CD4-positive, alpha-beta T cell (primary cell): ENCODE results near the gene SP3. TPM values are rescaled to one million over a fixed set of nuclear protein-coding genes. Genes with fewer than 3 reads are reported as not detected.

Experiments used
- ATAC-seq: fragments of 200-7000 bp; cut with Tn5 transposase; one replicate; pipeline ENCODE4 v1.10.0; 2022; ENCODE audit warnings: mild to moderate bottlenecking; ENCODE audit not compliant: poor library complexity
- CTCF ChIA-PET: fragments of 350-600 bp; sonication (Branson Sonifier 250); formaldehyde crosslinking; loops from one replicate; lab custom pipeline; 2021; ENCODE audit warnings: antibody characterized with exemption, inconsistent platforms; lab: Charles Lee
- POLR2A ChIA-PET: fragments of 350-600 bp; sonication (Branson Sonifier 250); formaldehyde crosslinking; loops from one replicate; lab custom pipeline; 2021; ENCODE audit warnings: antibody characterized with exemption, inconsistent platforms; lab: Charles Lee
- DNase-seq, 14 experiments: peaks; one replicate each; pipeline ENCODE4 v3.0.0-alpha.2; 2013 to 2020; ENCODE audit warnings: mixed read lengths in 2 of 14
- H3K27ac ChIP-seq, 2 donors: one replicate each; pipeline versions ENCODE4 v1.5.1 to v1.7.0; 2013; ENCODE audit warnings: low read length in 2 of 2, low read depth in 1 of 2, mild to moderate bottlenecking in 1 of 2
- H3K27me3 ChIP-seq, 2 experiments: 1 replicate in 1 of 2; 2 replicates in 1 of 2; pipeline versions ENCODE4 v1.6.1 to v1.7.0; 2013; ENCODE audit warnings: low read length in 2 of 2, control low read depth in 1 of 2, mild to moderate bottlenecking in 1 of 2, moderate library complexity in 1 of 2; ENCODE audit not compliant: insufficient read depth in 2 of 2, control insufficient read depth in 1 of 2
- H3K36me3 ChIP-seq: one replicate; pipeline ENCODE4 v1.6.1; 2013; ENCODE audit warnings: low read length, control low read depth; ENCODE audit not compliant: insufficient read depth
- H3K4me1 ChIP-seq: one replicate; pipeline ENCODE4 v1.6.1; 2013; ENCODE audit warnings: low read length, control low read depth; ENCODE audit not compliant: insufficient read depth
- H3K4me3 ChIP-seq: one replicate; pipeline ENCODE4 v1.5.1; 2013; ENCODE audit warnings: mild to moderate bottlenecking, low read length, moderate library complexity
- H3K9me3 ChIP-seq, 2 experiments: 1 replicate in 1 of 2; 2 replicates in 1 of 2; pipeline versions ENCODE4 v1.6.1 to v1.7.0; 2013; ENCODE audit warnings: low read length in 2 of 2, mild to moderate bottlenecking in 2 of 2, control low read depth in 1 of 2, moderate library complexity in 1 of 2; ENCODE audit not compliant: control insufficient read depth in 1 of 2, insufficient read depth in 1 of 2
- H3K27ac Mint-ChIP-seq: one replicate; pipeline ENCODE4 v1.8.0; 2020; ENCODE audit warnings: mixed read lengths
- H3K27me3 Mint-ChIP-seq: one replicate; pipeline ENCODE4 v1.8.0; 2021; ENCODE audit warnings: mixed read lengths
- H3K36me3 Mint-ChIP-seq: one replicate; pipeline ENCODE4 v1.8.0; 2021; ENCODE audit warnings: low read depth, mixed read lengths
- H3K4me1 Mint-ChIP-seq: one replicate; pipeline ENCODE4 v1.8.0; 2021; ENCODE audit warnings: low read depth, mixed read lengths
- H3K4me3 Mint-ChIP-seq: one replicate; pipeline ENCODE4 v1.8.0; 2020; ENCODE audit warnings: mild to moderate bottlenecking, mixed read lengths
- H3K9me3 Mint-ChIP-seq: one replicate; pipeline ENCODE4 v1.8.0; 2020; ENCODE audit warnings: mixed read lengths
- intact Hi-C, 2 experiments: fragments of 100-400 bp; cut with DNase I in 1 of 2; cut with micrococcal nuclease in 1 of 2; formaldehyde crosslinking; loops; one replicate each; pipeline versions ENCODE4 v1.15.1 to v1.9.0; 2023 to 2025; cut with DNase I, micrococcal nuclease
- total RNA-seq, 174 experiments: library from RNA in 2 of 174; stranded (reverse) in 2 of 174; gene quantifications; one replicate each; pipeline ENCODE4 v1.2.3 and lab custom pipeline; 2021 to 2026
- TF ChIP-seq, protein P1 (sequence below): fragments of 200-600 bp; IDR thresholded peaks from one replicate; pipeline ENCODE4 v1.8.0; 2022; ENCODE audit warnings: antibody characterized with exemption, mild to moderate bottlenecking

Gene SP3
- total RNA-seq, 2 experiments from 2014 or later = 159 to 166 TPM

DNA sequence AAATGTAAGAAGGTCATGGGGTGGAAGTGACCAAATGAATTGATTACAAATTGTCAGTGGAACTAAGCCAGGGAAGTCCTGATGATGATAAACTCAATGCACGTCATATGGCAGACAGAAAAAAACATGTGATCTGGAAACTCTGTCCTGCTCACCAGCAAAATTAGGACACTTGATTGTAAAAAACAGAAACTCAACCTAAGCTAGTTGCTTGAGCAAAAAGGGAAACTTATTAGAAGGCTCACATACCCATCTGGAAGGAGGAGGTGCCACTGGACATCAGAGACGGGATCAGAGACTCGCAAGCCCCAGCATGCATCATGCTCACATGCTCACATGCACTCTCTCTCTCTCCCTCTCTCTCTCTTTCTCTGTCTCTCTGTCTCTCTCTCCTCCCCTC, 96.8 kb downstream of the SP3 start:
- Histone ChIP-seq H3K4me3 (no peak overlapping the region), H3K27ac (no peak overlapping the region), H3K9me3 (no peaks in the 10 kb centered on the region), H3K36me3 (no peaks in the 10 kb centered on the region), H3K4me1 (no peaks in the 10 kb centered on the region), H3K27me3 (no peaks in the 10 kb centered on the region)
- CTCF ChIA-PET = no interaction called here
- Mint-ChIP-seq H3K27ac (no peak overlapping the region), H3K4me1 (no peaks in the 10 kb centered on the region), H3K36me3 (no peaks in the 10 kb centered on the region), H3K9me3 (no peaks in the 10 kb centered on the region), H3K27me3 (peaks cover 19% of the 10 kb centered on the region), H3K4me3 (no peak overlapping the region)
- POLR2A ChIA-PET = no interaction called here
- TF ChIP-seq, protein P1, sequence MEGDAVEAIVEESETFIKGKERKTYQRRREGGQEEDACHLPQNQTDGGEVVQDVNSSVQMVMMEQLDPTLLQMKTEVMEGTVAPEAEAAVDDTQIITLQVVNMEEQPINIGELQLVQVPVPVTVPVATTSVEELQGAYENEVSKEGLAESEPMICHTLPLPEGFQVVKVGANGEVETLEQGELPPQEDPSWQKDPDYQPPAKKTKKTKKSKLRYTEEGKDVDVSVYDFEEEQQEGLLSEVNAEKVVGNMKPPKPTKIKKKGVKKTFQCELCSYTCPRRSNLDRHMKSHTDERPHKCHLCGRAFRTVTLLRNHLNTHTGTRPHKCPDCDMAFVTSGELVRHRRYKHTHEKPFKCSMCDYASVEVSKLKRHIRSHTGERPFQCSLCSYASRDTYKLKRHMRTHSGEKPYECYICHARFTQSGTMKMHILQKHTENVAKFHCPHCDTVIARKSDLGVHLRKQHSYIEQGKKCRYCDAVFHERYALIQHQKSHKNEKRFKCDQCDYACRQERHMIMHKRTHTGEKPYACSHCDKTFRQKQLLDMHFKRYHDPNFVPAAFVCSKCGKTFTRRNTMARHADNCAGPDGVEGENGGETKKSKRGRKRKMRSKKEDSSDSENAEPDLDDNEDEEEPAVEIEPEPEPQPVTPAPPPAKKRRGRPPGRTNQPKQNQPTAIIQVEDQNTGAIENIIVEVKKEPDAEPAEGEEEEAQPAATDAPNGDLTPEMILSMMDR = no peak
- intact Hi-C loops = no loop called here
- DNase-seq (no peak), ATAC-seq (no peak)

DNA sequence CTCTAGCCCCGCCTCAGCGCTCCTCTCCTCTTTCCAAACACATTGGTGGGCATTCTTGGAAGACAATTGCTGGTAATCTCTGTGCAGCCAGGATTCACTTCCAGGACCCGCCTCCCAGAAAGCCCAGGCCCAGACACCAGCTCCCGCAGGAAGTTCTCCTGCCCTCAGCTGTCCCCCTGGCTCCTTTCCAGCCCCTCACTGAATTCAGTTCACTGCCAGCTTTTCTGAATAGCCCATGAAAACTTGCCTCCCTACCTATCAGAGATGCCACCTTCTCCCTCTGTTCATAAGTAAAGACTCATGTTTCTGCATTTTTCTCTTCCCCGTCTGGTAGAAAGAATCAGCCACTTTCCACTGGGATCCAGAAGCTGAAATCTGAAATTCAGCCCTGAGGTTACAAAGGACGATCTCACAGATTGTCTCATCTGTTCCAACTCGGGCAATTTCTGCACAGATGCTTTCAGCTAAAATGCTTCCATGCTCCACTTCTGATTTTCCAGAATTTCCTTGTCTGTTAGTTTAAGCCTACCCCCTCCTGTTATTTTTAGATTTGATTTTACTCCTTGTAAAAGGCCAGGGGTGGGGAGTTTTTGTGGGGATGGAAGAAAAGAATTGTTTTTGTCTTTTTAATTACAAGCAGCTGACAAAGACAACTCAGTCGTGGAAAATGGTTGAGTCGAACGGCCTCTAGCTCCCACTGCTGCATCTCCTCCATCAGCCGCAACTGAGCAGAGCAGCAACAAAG, 98.1 kb downstream of the SP3 start:
- Histone ChIP-seq H3K4me1 (no peaks in the 10 kb centered on the region), H3K4me3 (no peak overlapping the region), H3K9me3 (no peaks in the 10 kb centered on the region), H3K36me3 (no peaks in the 10 kb centered on the region), H3K27me3 (no peaks in the 10 kb centered on the region), H3K27ac (no peak overlapping the region)
- peaks cover 25% of the 10 kb centered on the region for H3K27me3 Mint-ChIP-seq
- TF ChIP-seq, protein P1 = no peak
- CTCF ChIA-PET = interaction anchor here (1.0 kb wide), 1 partner anchor 15 kb away, joined by 3 read pairs; no protein-coding TSS in a partner anchor
- no peaks in the 10 kb centered on the region for H3K4me1 Mint-ChIP-seq
- no peaks in the 10 kb centered on the region for H3K9me3 Mint-ChIP-seq
- no peak overlapping the region for H3K4me3 Mint-ChIP-seq
- POLR2A ChIA-PET = no interaction called here
- H3K36me3 Mint-ChIP-seq = no peaks in the 10 kb centered on the region
- intact Hi-C loops = no loop called here
- H3K27ac Mint-ChIP-seq = no peak overlapping the region
- no peak for DNase-seq
- ATAC-seq = no peak

DNA sequence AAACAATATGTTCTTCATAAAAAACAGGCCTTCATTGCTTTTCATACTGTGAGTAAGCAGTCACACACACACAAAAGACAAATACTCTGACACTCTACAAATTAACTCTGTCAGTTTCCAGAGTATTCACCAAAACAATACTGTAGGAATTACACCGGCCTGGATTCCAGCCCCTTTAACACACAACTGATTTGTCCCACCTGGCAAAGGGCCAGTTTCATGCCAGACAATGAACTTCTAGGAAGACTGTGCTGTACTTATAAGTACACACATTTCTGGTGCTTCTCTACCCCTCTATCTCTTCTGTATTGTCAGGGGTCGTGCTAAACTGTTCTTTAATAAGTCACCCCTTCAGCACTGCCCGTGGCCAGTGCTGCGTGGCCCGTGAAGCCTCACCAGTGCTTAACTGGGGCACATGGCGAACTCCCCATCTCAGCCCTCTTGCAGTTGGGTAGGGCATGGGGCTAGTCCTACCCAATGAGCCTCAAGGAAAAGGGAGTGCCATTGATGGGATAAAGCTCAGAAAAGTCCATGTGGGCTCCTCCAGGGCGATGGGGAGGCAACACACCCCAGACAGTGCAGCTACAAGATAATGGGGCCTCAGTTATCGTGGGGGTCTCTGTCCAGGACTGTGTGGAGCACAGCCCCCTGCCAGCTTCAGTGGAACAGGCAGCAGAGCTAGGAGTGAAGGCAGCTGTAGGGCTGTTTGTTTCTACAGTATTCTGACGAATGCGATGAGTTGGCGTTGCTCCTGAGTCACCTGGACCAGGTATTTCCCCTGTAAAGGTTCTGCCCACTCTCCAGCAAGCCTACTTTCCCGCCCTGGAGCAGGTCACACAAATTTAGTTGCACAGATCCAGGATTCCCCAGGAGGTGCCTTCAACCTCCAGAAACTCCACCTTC, 99.0 kb downstream of the SP3 start:
- no peak overlapping the region for H3K27ac Mint-ChIP-seq
- H3K36me3 ChIP-seq = no peaks in the 10 kb centered on the region
- no peaks in the 10 kb centered on the region for H3K27me3 ChIP-seq
- peaks cover 25% of the 10 kb centered on the region for H3K27me3 Mint-ChIP-seq
- intact Hi-C loops = no loop called here
- no peak overlapping the region for H3K4me3 ChIP-seq
- TF ChIP-seq, protein P1 = no peak
- no peaks in the 10 kb centered on the region for H3K9me3 ChIP-seq
- POLR2A ChIA-PET = no interaction called here
- H3K4me1 ChIP-seq = no peaks in the 10 kb centered on the region
- ATAC-seq (no peak), DNase-seq (no peak)
- no peaks in the 10 kb centered on the region for H3K9me3 Mint-ChIP-seq
- no peak overlapping the region for H3K4me3 Mint-ChIP-seq
- H3K27ac ChIP-seq = no peak overlapping the region
- H3K36me3 Mint-ChIP-seq = no peaks in the 10 kb centered on the region
- CTCF ChIA-PET = no interaction called here
- H3K4me1 Mint-ChIP-seq = no peaks in the 10 kb centered on the region
